GM10266 (cell line): Measurements from ENCODE around the gene ARSA.
"Not testable (repeated sequence)": the region's sequence is repeated elsewhere in the genome, so short reads cannot be mapped to it uniquely, and the experiment has no call there.

Source experiments
- DNase-seq: peaks from one replicate; pipeline ENCODE4 v3.0.0; 2012; ENCODE audit errors: extremely low spot score
- TF ChIP-seq, protein P1 (sequence below): IDR thresholded peaks from 2 replicates; pipeline ENCODE4 v1.5.1; 2012; ENCODE audit warnings: mild to moderate bottlenecking, low read depth; ENCODE audit not compliant: control insufficient read depth, insufficient read depth; ENCODE audit errors: missing control alignments

Gene ARSA

GRCh38 chr22:50612168-50612527 lies 15.8 kb downstream of the ARSA start:
- DNase-seq: no peak

GRCh38 chr22:50611341-50612060 lies 16.5 kb downstream of the ARSA start:
- TF ChIP-seq, protein P1, sequence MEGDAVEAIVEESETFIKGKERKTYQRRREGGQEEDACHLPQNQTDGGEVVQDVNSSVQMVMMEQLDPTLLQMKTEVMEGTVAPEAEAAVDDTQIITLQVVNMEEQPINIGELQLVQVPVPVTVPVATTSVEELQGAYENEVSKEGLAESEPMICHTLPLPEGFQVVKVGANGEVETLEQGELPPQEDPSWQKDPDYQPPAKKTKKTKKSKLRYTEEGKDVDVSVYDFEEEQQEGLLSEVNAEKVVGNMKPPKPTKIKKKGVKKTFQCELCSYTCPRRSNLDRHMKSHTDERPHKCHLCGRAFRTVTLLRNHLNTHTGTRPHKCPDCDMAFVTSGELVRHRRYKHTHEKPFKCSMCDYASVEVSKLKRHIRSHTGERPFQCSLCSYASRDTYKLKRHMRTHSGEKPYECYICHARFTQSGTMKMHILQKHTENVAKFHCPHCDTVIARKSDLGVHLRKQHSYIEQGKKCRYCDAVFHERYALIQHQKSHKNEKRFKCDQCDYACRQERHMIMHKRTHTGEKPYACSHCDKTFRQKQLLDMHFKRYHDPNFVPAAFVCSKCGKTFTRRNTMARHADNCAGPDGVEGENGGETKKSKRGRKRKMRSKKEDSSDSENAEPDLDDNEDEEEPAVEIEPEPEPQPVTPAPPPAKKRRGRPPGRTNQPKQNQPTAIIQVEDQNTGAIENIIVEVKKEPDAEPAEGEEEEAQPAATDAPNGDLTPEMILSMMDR: no peak
- no peak for DNase-seq

More at GRCh38 chr22:50612168-50612527, 15.8 kb downstream of the ARSA start:
- TF ChIP-seq, protein P1: no peak

GRCh38 chr22:50610581-50610980 lies 17.4 kb downstream of the ARSA start:
- TF ChIP-seq, protein P1: no peak
- DNase-seq: no peak

DNA sequence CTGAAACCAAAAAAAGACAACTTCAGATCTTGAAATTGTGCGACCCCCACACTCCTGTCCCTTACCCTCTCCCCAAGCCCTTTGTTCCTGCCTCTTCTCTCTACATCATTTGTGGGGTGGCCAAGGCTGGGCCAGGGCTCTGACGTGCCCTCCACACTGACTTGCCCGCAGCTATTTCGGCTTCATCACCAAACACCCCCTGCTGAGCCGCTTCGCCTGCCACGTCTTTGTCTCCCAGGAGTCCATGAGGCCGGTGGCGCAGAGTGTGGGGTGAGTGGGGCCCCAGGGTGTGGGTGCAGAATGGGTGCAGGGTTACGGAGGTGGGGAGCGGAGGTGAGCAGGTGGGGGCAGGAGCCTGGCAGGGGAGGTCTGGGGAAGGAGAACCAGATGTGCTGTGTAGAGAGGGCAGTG lies 17.9 kb downstream of the ARSA start:
- TF ChIP-seq, protein P1: no peak
- DNase-seq: no peak

DNA sequence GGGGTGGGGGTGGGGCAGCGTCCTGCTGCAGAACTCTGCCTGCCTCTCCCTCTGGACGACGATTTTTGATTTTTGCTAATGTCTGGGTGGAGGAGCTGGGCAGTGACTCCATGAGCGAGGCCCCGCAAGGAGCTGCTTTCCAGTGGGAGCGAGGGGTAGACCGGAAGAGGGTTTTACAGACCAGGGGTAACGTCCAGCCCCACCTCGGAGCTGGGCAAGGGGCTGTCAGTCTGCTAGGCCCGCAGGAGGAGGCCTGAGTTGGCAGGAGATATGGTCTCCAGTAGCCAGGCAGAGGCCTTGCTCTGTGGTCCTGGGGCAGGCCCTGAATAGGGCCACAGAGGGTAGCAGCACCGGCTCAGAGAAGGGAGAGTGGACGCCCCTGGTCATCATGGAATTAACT lies 18.4 kb downstream of the ARSA start:
- TF ChIP-seq, protein P1: no peak

DNA sequence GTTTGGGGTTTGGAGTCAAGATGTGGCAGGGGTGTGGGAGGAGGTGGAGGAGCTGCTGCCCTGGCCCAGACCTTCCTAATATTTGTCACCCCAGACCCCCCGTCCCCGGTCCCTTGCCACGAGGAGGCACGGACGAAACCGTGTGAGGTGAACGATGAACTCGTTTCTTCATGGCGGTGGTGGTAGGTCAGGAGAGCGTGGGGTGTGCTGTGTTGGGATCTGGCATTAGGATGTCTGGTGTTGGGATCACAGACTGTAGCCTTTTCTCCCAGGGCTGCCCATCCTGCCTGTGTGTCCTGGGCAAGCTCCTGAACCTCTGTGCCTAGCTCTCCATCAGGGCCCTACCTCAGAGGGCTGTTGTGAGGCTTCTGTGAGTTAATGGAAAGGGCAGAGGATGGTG lies 19.0 kb downstream of the ARSA start:
- no peak for DNase-seq
- TF ChIP-seq, protein P1: no peak

More for the DNA sequence above, 18.4 kb downstream of the ARSA start:
- no peak for DNase-seq

DNA sequence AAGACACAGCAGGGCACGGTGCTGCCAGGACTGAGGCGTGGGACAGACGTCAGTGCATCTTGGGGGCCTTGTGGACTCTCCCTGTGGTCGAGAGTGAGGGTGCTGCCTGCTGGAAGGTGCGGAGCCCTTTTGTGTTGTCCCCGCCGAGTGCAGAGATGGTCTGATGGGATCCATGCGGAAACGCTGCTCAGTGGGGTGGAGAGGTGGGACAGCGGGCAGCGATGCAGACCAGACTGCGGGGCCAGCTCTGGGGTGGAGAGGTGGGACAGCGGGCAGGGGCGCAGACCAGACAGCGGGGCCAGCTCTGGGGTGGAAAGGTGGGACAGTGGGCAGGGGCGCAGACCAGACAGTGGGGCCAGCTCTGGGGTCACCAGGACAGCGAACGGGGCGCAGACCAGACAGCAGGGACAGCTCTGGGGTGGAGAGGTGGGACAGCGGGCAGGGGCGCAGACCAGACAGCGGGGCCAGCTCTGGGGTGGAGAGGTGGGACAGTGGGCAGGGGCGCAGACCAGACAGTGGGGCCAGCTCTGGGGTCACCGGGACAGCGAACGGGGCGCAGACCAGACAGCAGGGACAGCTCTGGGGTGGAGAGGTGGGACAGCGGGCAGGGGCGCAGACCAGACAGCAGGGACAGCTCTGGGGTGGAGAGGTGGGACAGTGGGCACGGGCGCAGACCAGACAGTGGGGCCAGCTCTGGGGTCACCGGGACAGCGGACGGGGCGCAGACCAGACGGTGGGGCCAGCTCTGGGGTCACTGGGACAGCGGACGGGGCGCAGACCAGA lies 19.7 kb downstream of the ARSA start:
- DNase-seq: not testable (repeated sequence)
